ENCODE results near the gene LTBP1. TPM values are rescaled to one million over a fixed set of nuclear protein-coding genes. Genes with fewer than 3 reads are reported as not detected.

Gene LTBP1
- total RNA-seq, 2 experiments from 2014 or later: 0.10 to 0.27 TPM

DNA sequence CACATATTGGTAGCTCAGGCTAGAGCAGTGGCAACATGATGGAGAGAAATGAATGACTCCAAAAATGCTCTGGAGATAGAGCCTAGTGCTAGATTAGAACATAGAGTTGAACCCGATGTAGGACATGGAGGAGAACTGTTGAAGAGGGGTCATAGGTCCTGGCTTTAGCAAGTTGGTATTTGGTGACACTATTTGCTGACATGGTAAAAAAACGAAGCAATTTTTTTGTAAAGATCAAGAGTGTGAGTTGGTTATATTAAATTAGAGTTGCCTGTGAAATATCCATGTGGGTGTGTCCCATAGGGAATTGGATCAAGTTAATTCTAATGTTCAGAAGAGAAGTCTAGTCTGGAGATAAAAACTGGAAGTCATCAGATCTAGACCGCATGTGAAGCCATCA lies 386.7 kb downstream of the LTBP1 start:
- Mint-ChIP-seq H3K4me1 (ENCODE audit: low read depth) (peaks cover 9% of the 10 kb centered on the region), H3K27me3 (peaks cover 21% of the 10 kb centered on the region), H3K27ac (no peak overlapping the region), H3K9me3 (no peaks in the 10 kb centered on the region), H3K36me3 (no peaks in the 10 kb centered on the region), H3K4me3 (no peak overlapping the region)
- DNase-seq: no peak
- ChIA-PET POLR2A (no interaction called here), CTCF (no interaction called here)
- intact Hi-C loops (cut with micrococcal nuclease): no loop called here

DNA sequence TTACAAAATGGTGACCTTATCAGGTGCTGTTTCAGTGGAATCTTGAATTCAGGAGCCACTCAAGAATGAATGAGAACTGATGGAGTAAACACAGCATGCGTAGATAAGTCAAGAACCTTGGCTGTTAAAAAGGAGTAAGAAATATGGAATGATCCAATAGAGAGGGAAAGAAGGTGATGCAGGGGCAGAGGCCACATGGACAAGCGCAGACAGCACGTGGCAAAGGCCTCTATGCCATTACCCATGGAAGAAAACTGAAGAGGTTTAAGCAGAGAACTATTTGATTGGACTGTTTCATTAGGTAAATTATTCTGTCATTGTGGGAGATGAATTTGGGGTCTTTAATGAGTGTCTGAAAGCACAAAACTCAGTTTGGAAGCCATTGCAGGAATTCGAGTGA lies 387.3 kb downstream of the LTBP1 start:
- H3K9me3 Mint-ChIP-seq: no peaks in the 10 kb centered on the region
- H3K36me3 Mint-ChIP-seq: no peaks in the 10 kb centered on the region
- H3K27me3 Mint-ChIP-seq: peaks cover 26% of the 10 kb centered on the region
- no peak overlapping the region for H3K4me3 Mint-ChIP-seq
- POLR2A ChIA-PET: no interaction called here
- intact Hi-C loops (cut with micrococcal nuclease): no loop called here
- no peak overlapping the region for H3K27ac Mint-ChIP-seq
- DNase-seq: no peak
- peaks cover 9% of the 10 kb centered on the region for H3K4me1 Mint-ChIP-seq (ENCODE audit: low read depth)
- CTCF ChIA-PET: no interaction called here

DNA sequence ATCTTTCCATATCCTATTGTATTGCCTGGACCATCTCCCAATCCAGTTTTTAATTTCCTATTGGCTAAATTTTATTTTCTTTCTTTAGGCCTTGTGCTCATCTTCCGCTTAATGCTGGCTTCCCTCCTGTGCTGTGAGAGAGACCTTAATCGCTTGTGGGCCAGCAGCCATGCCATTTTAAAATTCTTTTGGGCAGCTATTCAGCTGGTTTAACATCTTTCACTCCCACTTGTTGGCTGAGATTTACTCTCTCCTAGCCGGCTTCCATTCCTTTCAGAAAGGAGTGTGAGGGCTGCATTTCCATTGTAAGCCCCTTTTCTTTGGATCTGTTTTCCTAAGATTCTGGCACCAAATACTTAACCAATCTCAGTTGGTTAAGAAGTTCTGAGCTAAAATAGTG lies 388.8 kb downstream of the LTBP1 start:
- Mint-ChIP-seq H3K36me3 (no peaks in the 10 kb centered on the region), H3K27me3 (peaks cover 30% of the 10 kb centered on the region), H3K4me3 (no peak overlapping the region), H3K4me1 (ENCODE audit: low read depth) (peaks cover 9% of the 10 kb centered on the region), H3K27ac (no peak overlapping the region), H3K9me3 (no peaks in the 10 kb centered on the region)
- ChIA-PET CTCF (no interaction called here), POLR2A (no interaction called here)
- no peak for DNase-seq
- intact Hi-C loops (cut with micrococcal nuclease): no loop called here

DNA sequence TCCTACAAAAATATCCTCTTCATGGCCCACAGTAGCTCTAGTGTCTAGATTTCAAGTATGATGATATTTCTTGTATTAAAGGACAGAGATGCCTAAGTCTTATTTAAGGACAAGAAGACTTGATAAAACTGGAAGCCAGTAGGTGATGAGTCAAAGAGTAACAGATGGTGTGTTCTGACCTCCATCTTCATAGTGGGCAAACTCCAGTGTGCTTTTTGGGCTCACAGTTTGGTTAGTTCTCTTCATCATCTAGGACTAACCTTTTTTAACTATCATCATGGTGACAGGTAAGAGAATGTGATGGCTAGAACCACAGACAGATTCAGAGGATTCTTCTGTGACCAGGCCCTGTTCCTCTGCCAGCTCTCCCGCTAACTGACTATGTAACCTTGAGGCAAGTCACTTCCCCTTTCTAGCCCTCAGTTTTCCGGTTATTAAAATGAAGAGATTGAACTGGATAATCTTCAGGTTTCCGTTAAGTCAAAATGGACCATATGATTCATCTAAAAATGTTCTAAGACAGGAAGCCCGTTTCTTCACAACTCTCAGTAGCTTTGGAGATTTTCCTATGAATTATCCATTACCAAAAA lies 389.4 kb downstream of the LTBP1 start:
- Mint-ChIP-seq H3K36me3 (no peaks in the 10 kb centered on the region), H3K4me3 (no peak overlapping the region), H3K27ac (no peak overlapping the region), H3K4me1 (ENCODE audit: low read depth) (peaks cover 9% of the 10 kb centered on the region), H3K27me3 (peaks cover 30% of the 10 kb centered on the region), H3K9me3 (no peaks in the 10 kb centered on the region)
- POLR2A ChIA-PET: no interaction called here
- intact Hi-C loops (cut with micrococcal nuclease): loop anchor here (1.0 kb wide), 1 partner anchor 15 kb away; no protein-coding TSS in a partner anchor
- CTCF ChIA-PET: no interaction called here
- DNase-seq: no peak

DNA sequence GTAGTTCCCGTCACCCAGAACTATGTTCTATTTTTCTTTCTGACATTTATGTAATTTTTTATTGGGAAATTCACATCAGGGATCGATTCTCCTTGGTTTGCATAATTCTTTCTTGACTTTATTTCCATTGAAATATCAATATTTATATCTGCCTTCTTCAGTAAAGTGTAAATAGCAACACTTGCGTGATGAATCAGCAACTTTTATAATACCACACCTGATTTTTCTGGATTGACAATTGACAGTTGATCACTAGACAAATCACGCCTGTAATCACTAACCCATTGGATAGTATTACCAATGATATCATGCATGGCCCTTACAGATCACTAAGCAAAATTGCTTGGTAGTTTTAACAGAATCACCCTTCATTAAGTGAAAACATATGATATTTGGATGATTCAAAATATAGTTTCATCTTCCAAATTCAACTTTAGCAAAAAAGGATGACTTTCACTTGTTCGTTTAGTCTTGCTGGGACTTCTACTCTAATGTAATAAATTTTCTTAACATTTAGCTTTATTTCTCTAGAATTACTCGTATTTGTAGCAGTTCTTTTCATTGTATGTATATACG lies 390.7 kb downstream of the LTBP1 start:
- DNase-seq: no peak
- Mint-ChIP-seq H3K4me1 (ENCODE audit: low read depth) (peaks cover 9% of the 10 kb centered on the region), H3K36me3 (no peaks in the 10 kb centered on the region), H3K9me3 (no peaks in the 10 kb centered on the region), H3K4me3 (no peak overlapping the region), H3K27ac (no peak overlapping the region), H3K27me3 (peaks cover 30% of the 10 kb centered on the region)
- ChIA-PET POLR2A (no interaction called here), CTCF (no interaction called here)
- intact Hi-C loops (cut with micrococcal nuclease): no loop called here

DNA sequence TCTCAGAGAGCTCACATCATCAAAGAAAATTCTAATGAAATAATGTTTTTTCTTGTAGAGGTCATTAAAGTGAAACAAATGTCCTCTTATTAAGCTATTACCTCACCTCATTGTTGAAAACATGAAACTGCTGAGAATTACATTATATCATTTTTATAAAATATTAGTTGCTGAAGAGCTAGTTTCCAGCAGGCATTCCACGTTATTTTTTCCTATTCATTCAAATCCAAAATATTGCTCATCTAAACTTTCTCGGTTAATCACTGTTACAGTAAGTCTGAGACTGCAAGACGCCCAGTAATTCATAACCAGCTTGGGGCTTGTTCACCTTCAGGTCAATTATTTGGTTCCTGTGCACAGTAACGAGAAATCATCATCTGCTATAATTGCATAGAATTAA lies 391.2 kb downstream of the LTBP1 start:
- CTCF ChIA-PET: no interaction called here
- intact Hi-C loops (cut with micrococcal nuclease): no loop called here
- Mint-ChIP-seq H3K4me1 (ENCODE audit: low read depth) (peaks cover 9% of the 10 kb centered on the region), H3K27ac (no peak overlapping the region), H3K36me3 (no peaks in the 10 kb centered on the region), H3K4me3 (no peak overlapping the region), H3K9me3 (no peaks in the 10 kb centered on the region), H3K27me3 (peaks cover 26% of the 10 kb centered on the region)
- no peak for DNase-seq
- POLR2A ChIA-PET: no interaction called here

DNA sequence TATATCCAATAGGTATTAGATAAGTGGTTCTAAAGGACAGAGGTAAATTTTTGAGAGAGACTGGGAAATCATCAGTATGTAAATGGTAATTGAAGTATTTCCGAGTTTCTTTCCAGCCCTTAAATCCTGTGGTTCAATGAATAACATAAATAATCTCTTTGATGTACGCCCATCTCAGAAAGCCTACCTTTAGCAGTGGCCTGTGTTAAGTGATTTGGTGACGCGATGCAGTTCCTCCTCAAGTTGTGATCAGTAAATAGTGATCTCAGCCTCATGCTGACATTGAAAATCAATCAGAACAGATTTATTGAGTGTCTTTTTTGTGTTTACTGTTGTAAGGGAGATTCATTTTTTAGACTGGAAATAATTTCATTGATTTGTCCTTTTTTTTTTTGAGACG lies 392.5 kb downstream of the LTBP1 start:
- H3K4me3 Mint-ChIP-seq: no peak overlapping the region
- ChIA-PET POLR2A (no interaction called here), CTCF (no interaction called here)
- H3K4me1 Mint-ChIP-seq (ENCODE audit: low read depth): peaks cover 13% of the 10 kb centered on the region
- no peak for DNase-seq
- intact Hi-C loops (cut with micrococcal nuclease): no loop called here
- H3K9me3 Mint-ChIP-seq: no peaks in the 10 kb centered on the region
- H3K27me3 Mint-ChIP-seq: peaks cover 16% of the 10 kb centered on the region
- H3K36me3 Mint-ChIP-seq: no peaks in the 10 kb centered on the region
- no peak overlapping the region for H3K27ac Mint-ChIP-seq

DNA sequence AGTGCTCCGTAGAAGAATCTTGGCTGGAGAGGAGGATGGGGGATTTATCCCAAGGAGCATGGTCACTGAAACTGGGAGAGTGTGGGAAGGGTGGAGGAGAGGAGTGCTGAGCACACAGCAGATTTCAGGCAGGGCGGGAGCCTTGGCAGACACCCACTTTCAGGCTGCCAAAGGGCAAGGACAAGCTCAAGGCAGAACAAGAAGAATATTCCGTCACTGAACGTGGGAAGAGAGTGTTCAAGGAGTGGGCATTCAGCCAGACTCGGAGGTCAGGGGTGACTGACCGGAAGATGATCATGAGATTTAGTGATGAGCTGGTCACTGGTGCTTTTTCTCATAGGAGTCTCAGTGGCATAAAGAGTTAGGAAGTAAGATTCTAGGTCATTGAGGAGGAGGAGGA lies 393.5 kb downstream of the LTBP1 start:
- no peaks in the 10 kb centered on the region for H3K36me3 Mint-ChIP-seq
- H3K4me3 Mint-ChIP-seq: no peak overlapping the region
- intact Hi-C loops (cut with micrococcal nuclease): no loop called here
- peaks cover 20% of the 10 kb centered on the region for H3K4me1 Mint-ChIP-seq (ENCODE audit: low read depth)
- H3K27me3 Mint-ChIP-seq: peaks cover 15% of the 10 kb centered on the region
- no peak overlapping the region for H3K27ac Mint-ChIP-seq
- DNase-seq: no peak
- ChIA-PET POLR2A (no interaction called here), CTCF (no interaction called here)
- H3K9me3 Mint-ChIP-seq: no peaks in the 10 kb centered on the region

DNA sequence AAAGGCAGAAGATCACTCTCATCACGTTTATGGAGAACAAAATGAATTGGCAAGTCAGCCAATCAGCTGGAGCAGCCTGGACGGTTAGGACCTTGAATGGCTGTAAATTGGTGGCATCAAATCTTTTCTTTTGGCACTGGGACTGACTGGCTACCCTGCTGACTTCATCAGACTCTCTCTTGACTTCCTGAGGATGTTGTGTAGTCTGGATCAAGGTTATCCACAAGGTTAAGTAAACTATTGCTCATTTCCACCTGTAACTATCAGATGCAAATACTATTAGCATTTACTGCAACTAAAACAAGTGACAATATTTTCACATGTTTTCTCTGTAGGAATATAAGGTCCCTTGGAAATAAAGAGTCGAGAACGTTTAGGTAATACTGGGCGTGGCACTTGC lies 395.4 kb downstream of the LTBP1 start:
- Mint-ChIP-seq H3K27ac (no peak overlapping the region), H3K36me3 (no peaks in the 10 kb centered on the region), H3K27me3 (peaks cover 15% of the 10 kb centered on the region), H3K4me3 (no peak overlapping the region), H3K4me1 (ENCODE audit: low read depth) (peaks cover 11% of the 10 kb centered on the region), H3K9me3 (no peaks in the 10 kb centered on the region)
- intact Hi-C loops (cut with micrococcal nuclease): no loop called here
- CTCF ChIA-PET: no interaction called here
- DNase-seq: no peak
- POLR2A ChIA-PET: no interaction called here

DNA sequence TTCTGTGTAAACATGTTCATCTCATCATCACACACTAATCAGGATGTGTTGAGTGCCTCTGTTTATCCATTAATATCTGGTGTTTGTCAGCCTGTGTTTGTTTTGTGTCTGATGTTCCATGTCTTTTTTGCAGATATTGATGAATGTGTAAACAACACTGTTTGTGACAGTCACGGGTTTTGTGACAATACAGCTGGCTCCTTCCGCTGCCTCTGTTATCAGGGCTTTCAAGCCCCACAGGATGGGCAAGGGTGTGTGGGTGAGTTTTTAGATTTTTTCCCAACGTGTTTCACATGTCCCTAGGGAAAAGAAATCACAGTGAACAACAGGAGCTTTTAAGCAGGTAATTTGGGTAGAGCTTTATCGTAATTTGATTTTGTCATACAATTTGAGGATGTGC lies 396.0 kb downstream of the LTBP1 start:
- no peak for DNase-seq
- Mint-ChIP-seq H3K36me3 (no peaks in the 10 kb centered on the region), H3K9me3 (no peaks in the 10 kb centered on the region), H3K4me3 (no peak overlapping the region), H3K27ac (no peak overlapping the region), H3K4me1 (ENCODE audit: low read depth) (peaks cover 11% of the 10 kb centered on the region), H3K27me3 (peaks cover 13% of the 10 kb centered on the region)
- intact Hi-C loops (cut with micrococcal nuclease): no loop called here
- POLR2A ChIA-PET: no interaction called here
- CTCF ChIA-PET: interaction anchor here (0.7 kb wide), 1 partner anchor 8 kb away, joined by 3 read pairs; no protein-coding TSS in a partner anchor

DNA sequence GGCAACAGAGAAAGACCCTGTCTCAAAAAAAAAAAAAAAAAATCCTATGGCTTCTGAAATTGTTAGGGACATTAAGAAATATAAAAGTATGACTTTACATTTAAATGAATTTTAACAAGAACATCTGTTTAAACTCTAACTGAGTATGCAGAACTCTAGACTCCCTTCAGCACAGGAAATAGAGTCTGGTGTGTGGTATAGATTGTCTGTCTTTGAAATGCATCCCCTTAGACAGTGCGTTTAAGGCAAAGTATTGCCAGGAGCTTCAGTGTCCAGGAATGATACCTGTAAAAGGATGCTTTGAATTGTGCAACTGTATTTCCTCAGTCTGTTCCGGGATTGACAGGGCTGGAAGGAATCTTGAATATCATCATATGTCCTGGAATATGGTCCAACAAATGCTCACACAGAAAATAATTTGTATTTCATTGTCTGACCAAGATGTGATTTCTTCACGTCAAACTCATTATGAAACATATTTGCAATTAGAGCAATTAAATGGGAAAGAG lies 396.7 kb downstream of the LTBP1 start:
- no peak overlapping the region for H3K4me3 Mint-ChIP-seq
- no peaks in the 10 kb centered on the region for H3K36me3 Mint-ChIP-seq
- intact Hi-C loops (cut with micrococcal nuclease): no loop called here
- H3K27me3 Mint-ChIP-seq: peaks cover 11% of the 10 kb centered on the region
- CTCF ChIA-PET: no interaction called here
- H3K9me3 Mint-ChIP-seq: no peaks in the 10 kb centered on the region
- H3K4me1 Mint-ChIP-seq (ENCODE audit: low read depth): peaks cover 11% of the 10 kb centered on the region
- no peak for DNase-seq
- no peak overlapping the region for H3K27ac Mint-ChIP-seq
- POLR2A ChIA-PET: no interaction called here

DNA sequence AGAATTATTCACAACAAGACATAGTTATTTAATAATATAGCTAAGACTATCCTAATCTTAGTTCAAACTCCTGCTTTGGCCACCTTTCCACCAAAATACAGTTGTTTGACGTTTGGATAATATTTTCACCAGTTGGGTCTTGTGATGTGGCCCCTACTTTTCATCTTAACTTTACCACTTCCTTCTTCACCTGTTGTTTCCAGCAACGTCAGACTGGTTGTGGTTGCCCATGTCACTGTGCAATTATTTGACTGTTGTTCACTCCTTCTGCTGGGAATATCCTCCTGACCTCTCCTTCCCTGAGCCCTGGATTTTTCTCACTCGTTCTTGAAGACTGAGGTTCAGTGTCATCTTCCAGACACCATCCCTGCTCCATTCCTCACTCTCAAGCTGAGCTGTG lies 397.5 kb downstream of the LTBP1 start:
- H3K27me3 Mint-ChIP-seq: peaks cover 6% of the 10 kb centered on the region

DNA sequence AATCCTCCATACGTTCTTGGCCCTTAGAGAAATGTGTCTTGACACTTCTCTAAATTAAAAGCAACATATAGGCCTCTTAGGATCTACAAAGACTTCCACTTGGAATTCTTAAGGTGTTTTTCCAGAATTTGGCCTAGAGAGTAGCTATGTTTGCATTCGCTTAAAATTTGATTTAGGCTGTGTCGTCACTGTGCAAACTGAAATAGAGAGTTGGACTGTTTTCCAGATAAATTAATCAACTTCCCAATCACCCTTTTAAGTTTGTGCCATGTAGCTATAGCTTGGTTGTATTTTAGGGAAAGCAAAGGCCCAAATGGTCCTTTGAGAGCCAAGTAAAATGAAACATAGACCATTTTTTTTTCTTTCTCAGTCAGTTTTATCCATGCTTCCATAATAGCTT lies 401.1 kb downstream of the LTBP1 start:
- POLR2A ChIA-PET: no interaction called here
- H3K4me1 Mint-ChIP-seq (ENCODE audit: low read depth): peaks cover 11% of the 10 kb centered on the region
- intact Hi-C loops (cut with micrococcal nuclease): no loop called here
- no peak overlapping the region for H3K27ac Mint-ChIP-seq
- DNase-seq: no peak
- H3K36me3 Mint-ChIP-seq: no peaks in the 10 kb centered on the region
- H3K9me3 Mint-ChIP-seq: no peaks in the 10 kb centered on the region
- no peak overlapping the region for H3K4me3 Mint-ChIP-seq
- no peaks in the 10 kb centered on the region for H3K27me3 Mint-ChIP-seq
- CTCF ChIA-PET: interaction anchor here (1.2 kb wide), 1 partner anchor 24 kb away, joined by 4 read pairs; no protein-coding TSS in a partner anchor

More for the DNA sequence above, 397.5 kb downstream of the LTBP1 start:
- no peak overlapping the region for H3K27ac Mint-ChIP-seq
- ChIA-PET POLR2A (no interaction called here), CTCF (interaction anchor here (0.9 kb wide), 1 partner anchor 28 kb away, joined by 3 read pairs; no protein-coding TSS in a partner anchor)
- H3K4me3 Mint-ChIP-seq: no peak overlapping the region
- peaks cover 11% of the 10 kb centered on the region for H3K4me1 Mint-ChIP-seq (ENCODE audit: low read depth)
- intact Hi-C loops (cut with micrococcal nuclease): no loop called here
- no peaks in the 10 kb centered on the region for H3K36me3 Mint-ChIP-seq
- no peak for DNase-seq
- H3K9me3 Mint-ChIP-seq: no peaks in the 10 kb centered on the region
